ENCODE results near the gene SLC35D1.

Gene SLC35D1

GRCh38 chr1:67043366-67043765 lies 10.6 kb downstream of the SLC35D1 start:
- DNase-seq: no peak

- DNase-seq: no peak
These were observed 12.0 kb downstream of the SLC35D1 start for GRCh38 chr1:67041841-67042503.

- no peak for DNase-seq
These were observed 13.5 kb downstream of the SLC35D1 start for GRCh38 chr1:67040405-67040804.

- no peak for DNase-seq
These were observed 22.1 kb downstream of the SLC35D1 start for GRCh38 chr1:67031859-67032247.

GRCh38 chr1:67031121-67031858 lies 22.7 kb downstream of the SLC35D1 start:
- DNase-seq: no peak

- no peak for DNase-seq
These were observed 24.5 kb downstream of the SLC35D1 start for GRCh38 chr1:67029472-67029871.

- DNase-seq: no peak
These were observed 33.2 kb downstream of the SLC35D1 start for GRCh38 chr1:67020765-67021164.

GRCh38 chr1:67020304-67020703 lies 33.6 kb downstream of the SLC35D1 start:
- DNase-seq: no peak

GRCh38 chr1:67019600-67020136 lies 34.3 kb downstream of the SLC35D1 start:
- DNase-seq: no peak

GRCh38 chr1:67019121-67019520 lies 34.8 kb downstream of the SLC35D1 start:
- DNase-seq: no peak

- DNase-seq: no peak
These were observed 35.4 kb downstream of the SLC35D1 start for GRCh38 chr1:67018574-67018973.

- no peak for DNase-seq
These were observed 40.4 kb downstream of the SLC35D1 start for GRCh38 chr1:67013573-67013972.

GRCh38 chr1:67009792-67010191 lies 44.2 kb downstream of the SLC35D1 start:
- no peak for DNase-seq

GRCh38 chr1:67005068-67005467 lies 48.9 kb downstream of the SLC35D1 start:
- DNase-seq: no peak

GRCh38 chr1:67004176-67004575 lies 49.8 kb downstream of the SLC35D1 start:
- DNase-seq: peak; percentile 17 to 22

GRCh38 chr1:67001682-67002425 lies 52.1 kb downstream of the SLC35D1 start:
- no peak for DNase-seq

- no peak for DNase-seq
These were observed 54.1 kb downstream of the SLC35D1 start for GRCh38 chr1:66999640-67000400.

GRCh38 chr1:66998972-66999371 lies 55.0 kb downstream of the SLC35D1 start:
- no peak for DNase-seq

GRCh38 chr1:66996018-66996682 lies 57.8 kb downstream of the SLC35D1 start:
- DNase-seq: peak; percentile 31 to 46

GRCh38 chr1:66993076-66993475 lies 60.9 kb downstream of the SLC35D1 start:
- no peak for DNase-seq

- no peak for DNase-seq
These were observed 68.1 kb downstream of the SLC35D1 start for GRCh38 chr1:66985835-66986234.

GRCh38 chr1:66984491-66984890 lies 69.5 kb downstream of the SLC35D1 start:
- DNase-seq: no peak

Data from NCI-H1930 (cell line).